ENCODE data around the gene R3HDM2.

DNA sequence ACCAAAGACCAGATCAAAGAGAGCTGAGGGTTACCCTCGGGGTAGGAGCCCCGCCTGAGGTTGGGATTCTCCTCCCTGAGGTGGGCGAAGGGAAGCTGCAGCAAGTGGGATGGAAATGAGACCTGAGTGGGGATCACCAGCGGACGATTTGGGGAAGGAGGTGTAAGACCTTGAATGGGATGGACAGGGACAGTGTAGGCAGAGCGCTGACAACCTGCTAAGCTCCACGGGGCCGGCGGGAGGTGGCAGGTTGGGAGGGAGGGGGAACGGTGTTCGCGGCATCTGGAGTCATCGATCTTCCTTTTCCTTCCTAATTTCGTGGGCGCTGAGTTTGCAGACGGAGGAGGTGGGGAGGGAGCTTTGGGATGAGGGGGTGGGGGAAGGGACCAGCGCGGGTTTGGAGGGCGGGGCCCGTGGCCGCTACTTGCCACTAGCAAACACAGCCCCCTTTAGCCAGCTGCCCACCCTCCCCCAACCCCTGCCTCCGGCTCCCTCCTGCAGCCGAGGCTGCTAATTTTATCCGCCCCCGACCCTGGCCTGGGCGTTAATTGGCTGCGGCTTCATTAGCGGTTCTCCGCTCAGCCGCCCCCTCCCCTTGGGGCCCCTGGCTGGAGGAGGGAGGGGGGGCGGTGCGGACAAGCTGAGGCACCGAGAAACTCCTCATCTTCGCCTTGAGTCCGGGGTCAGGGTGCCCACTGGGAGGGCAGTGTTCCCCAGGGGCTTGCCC lies 204.1 kb downstream of the R3HDM2 start:
- TF ChIP-seq POLR2AphosphoS5 (IDR thresholded peaks at IDR 0.05) (no peak), POLR2A (IDR thresholded peaks at IDR 0.05; ENCODE audit: low read depth) (no peak)

Measured in esophagus muscularis mucosa (tissue), 2 donors.